Right atrium auricular region (tissue), 2 donors: ENCODE measurements around the gene NUDT16. TPM values are rescaled to one million over a fixed set of nuclear protein-coding genes. Genes with fewer than 3 reads are reported as not detected.

Experiments
- DNase-seq: peaks from one replicate; pipeline ENCODE4 v3.0.0-alpha.2; 2019; ENCODE audit warnings: low spot score
- H3K27ac ChIP-seq, 2 donors: fragments of 200-600 bp; sonication (generic); 1 replicate in 1 of 2; 2 replicates in 1 of 2; pipeline ENCODE4 v1.5.1; 2016 to 2019
- H3K27me3 ChIP-seq, 2 donors: fragments of 200-600 bp; sonication (generic); one replicate each; pipeline versions ENCODE4 v1.5.1 to v1.6.0; 2017 to 2019
- H3K36me3 ChIP-seq: fragments of 200-600 bp; sonication (generic); one replicate; pipeline ENCODE4 v1.5.1; 2016
- H3K4me1 ChIP-seq, 2 donors: fragments of 200-600 bp; sonication (generic); one replicate each; pipeline versions ENCODE4 v1.5.1 to v1.6.0; 2017 to 2019
- H3K4me3 ChIP-seq, 2 donors: fragments of 200-600 bp; sonication (generic); 1 replicate in 1 of 2; 2 replicates in 1 of 2; pipeline ENCODE4 v1.5.1; 2017 to 2019; ENCODE audit warnings: mild to moderate bottlenecking in 1 of 2, moderate library complexity in 1 of 2
- H3K9me3 ChIP-seq, 2 donors: fragments of 200-600 bp; sonication (generic); one replicate each; pipeline ENCODE4 v1.5.1; 2019
- CTCF ChIP-seq, 2 donors: fragments of 200-600 bp; sonication (generic); IDR thresholded peaks; one replicate each; pipeline ENCODE4 v1.5.1; 2019; ENCODE audit warnings: antibody characterized with exemption in 2 of 2
- total RNA-seq, 2 donors: library from RNA; depleted of rRNA; stranded (reverse); fragments of >200 nt; gene quantifications; one replicate each; pipeline ENCODE4 v1.1.0, GENCODE V29; 2016

The NUDT16 gene
- total RNA-seq, 2 donors from 2014 or later: 18.4 to 23.1 TPM

- Histone ChIP-seq H3K9me3 (peaks cover 0 to 6% of the 10 kb centered on the region in 2 donors), H3K4me3 (no peak overlapping the region), H3K36me3 (no peaks in the 10 kb centered on the region), H3K4me1 (peaks cover 0 to 9% of the 10 kb centered on the region in 2 donors), H3K27me3 (no peaks in the 10 kb centered on the region), H3K27ac (no peak overlapping the region)
- DNase-seq: no peak
- no peak for TF ChIP-seq CTCF (IDR thresholded peaks at IDR 0.05)
These were observed 23.8 kb downstream of the NUDT16 start for GRCh38 chr3:131405411-131405810.

DNA sequence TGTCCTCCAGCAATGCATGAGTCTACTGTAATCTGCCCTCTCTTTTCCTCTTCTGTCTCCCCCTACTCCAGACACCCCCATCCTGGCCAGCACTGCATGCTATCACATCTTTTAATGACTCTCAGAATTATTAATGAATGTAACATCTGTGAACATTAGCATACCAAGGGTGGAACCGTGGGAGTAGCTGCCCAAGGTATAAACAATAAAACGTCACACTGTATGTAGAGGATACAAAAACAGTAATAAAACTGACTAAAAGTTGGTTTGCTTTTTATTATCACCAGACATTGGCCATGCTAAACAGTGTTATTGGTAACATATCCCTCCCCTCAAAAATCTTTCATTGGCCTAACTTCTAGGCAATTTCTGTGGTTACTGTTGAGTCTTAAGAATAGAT lies 24.7 kb downstream of the NUDT16 start:
- Histone ChIP-seq H3K36me3 (no peaks in the 10 kb centered on the region), H3K27ac (no peak overlapping the region), H3K4me3 (no peak overlapping the region), H3K9me3 (peaks cover 0 to 6% of the 10 kb centered on the region in 2 donors), H3K27me3 (no peaks in the 10 kb centered on the region), H3K4me1 (peaks cover 0 to 9% of the 10 kb centered on the region in 2 donors)
- no peak for TF ChIP-seq CTCF (IDR thresholded peaks at IDR 0.05)
- DNase-seq: no peak

DNA sequence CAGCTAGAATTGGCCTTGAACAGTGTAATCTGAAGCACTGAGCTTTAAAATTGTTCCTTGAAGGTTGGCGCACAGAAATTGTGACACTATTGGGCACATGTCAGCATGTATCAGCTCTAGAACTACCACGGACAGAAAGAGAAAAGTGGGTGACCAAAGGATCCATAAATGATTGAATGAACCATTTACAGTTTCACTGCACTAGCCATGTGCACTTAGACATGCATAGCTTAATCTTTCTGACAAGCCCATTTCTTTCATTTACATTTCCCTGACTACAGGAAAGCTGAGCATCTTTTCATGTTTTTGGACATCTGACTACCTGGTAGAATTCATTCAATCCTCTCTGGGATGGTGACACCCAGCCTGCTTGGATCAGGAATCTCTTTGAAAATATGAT lies 36.2 kb downstream of the NUDT16 start:
- H3K4me3 ChIP-seq: no peak overlapping the region
- TF ChIP-seq CTCF (IDR thresholded peaks at IDR 0.05): no peak

DNA sequence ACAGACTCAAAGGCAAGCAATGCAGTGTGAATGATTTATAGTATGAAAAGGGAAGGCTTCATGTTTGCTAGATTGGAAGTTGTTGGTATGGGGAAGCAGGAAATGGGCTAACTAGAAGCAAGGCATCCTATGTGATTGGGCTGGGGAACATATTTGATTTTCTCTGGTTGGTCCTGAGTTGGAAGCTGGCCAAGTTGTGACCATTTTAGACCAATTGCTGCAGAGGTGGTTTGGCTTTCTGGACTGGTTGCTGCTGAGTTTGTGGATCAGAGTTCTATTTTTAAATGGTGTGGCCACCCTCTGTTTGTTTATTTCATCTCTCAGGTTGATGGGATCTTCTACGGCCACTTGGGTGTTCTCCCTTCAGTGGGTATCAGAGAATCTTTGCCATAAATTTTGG lies 39.7 kb downstream of the NUDT16 start:
- no peak for TF ChIP-seq CTCF (IDR thresholded peaks at IDR 0.05)
- no peak overlapping the region for H3K27ac ChIP-seq
- H3K27me3 ChIP-seq: no peaks in the 10 kb centered on the region
- H3K36me3 ChIP-seq: no peaks in the 10 kb centered on the region
- no peaks in the 10 kb centered on the region for H3K4me1 ChIP-seq
- H3K9me3 ChIP-seq: no peaks in the 10 kb centered on the region
- no peak for DNase-seq
- no peak overlapping the region for H3K4me3 ChIP-seq

More for the DNA sequence above, 36.2 kb downstream of the NUDT16 start:
- H3K27me3 ChIP-seq: no peaks in the 10 kb centered on the region
- no peaks in the 10 kb centered on the region for H3K4me1 ChIP-seq
- no peaks in the 10 kb centered on the region for H3K36me3 ChIP-seq
- H3K27ac ChIP-seq: no peak overlapping the region
- no peak for DNase-seq
- H3K9me3 ChIP-seq: no peaks in the 10 kb centered on the region

DNA sequence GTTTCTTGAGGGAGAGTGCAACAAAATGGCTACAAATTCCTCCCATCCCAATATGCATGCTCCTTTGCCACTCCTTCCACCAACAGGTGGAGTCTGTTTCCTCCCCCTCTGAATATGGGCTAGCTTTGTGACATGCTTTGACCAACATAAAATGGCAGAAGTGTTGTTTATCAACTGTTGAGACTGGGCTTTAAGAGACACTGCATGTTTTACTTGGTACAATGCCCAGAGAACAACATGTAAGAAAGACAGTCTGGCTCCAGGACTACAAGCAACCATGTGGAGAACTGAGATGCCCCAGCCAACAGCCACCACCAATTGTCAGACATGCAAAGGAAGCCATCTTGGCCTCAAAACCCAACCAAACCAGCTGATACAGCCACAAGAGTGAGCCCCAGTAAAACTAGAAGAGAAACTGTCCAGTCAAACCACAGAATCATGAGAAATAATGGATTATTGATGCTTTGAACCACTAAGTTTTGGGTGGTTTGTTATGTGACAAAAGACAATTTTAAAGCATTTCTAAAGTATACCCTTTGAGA lies 40.5 kb downstream of the NUDT16 start:
- no peak for TF ChIP-seq CTCF (IDR thresholded peaks at IDR 0.05)
- no peak for DNase-seq
- no peaks in the 10 kb centered on the region for H3K9me3 ChIP-seq

DNA sequence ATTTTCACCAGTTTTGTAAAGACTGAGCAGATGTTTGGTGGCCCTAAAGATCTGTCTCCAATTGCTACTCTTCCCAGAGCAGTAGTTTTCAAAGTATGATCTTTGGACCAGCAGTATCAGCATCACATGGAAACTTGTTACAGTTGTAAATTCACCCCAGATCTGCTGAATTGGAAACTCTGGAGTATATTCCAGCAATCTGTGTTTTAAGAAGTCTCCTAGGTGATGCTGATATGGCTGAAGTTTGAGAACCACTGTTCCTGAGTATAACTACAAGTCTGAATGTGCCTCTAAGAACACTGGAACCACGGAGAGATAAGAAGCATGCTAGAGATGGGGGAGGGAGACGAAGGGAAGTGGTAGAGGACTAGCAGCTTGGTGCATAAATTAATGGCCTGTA lies 45.7 kb downstream of the NUDT16 start:
- H3K36me3 ChIP-seq: no peaks in the 10 kb centered on the region
- H3K4me3 ChIP-seq: no peak overlapping the region
- no peak for TF ChIP-seq CTCF (IDR thresholded peaks at IDR 0.05)
- no peaks in the 10 kb centered on the region for H3K4me1 ChIP-seq
- H3K27me3 ChIP-seq: no peaks in the 10 kb centered on the region
- no peaks in the 10 kb centered on the region for H3K9me3 ChIP-seq
- H3K27ac ChIP-seq: no peak overlapping the region
- DNase-seq: no peak

More for the DNA sequence above, 40.5 kb downstream of the NUDT16 start:
- Histone ChIP-seq H3K27ac (no peak overlapping the region), H3K27me3 (no peaks in the 10 kb centered on the region), H3K4me1 (no peaks in the 10 kb centered on the region), H3K36me3 (no peaks in the 10 kb centered on the region), H3K4me3 (no peak overlapping the region)
